Gastroesophageal sphincter (tissue), 4 donors: Measurements from ENCODE around the gene STEAP4. TPM values are rescaled to one million over a fixed set of nuclear protein-coding genes. Genes with fewer than 3 reads are reported as not detected.

Source experiments
- ATAC-seq: fragments of 150-250 bp; one replicate; pipeline ENCODE4 v1.9.1; 2016; ENCODE audit warnings: mild to moderate bottlenecking, moderate library complexity
- H3K27ac ChIP-seq, 4 donors: fragments of 200-600 bp; sonication (generic) in 3 of 4; 1 replicate in 3 of 4; 2 replicates in 1 of 4; pipeline ENCODE4 v1.5.1; 2016 to 2019
- H3K27me3 ChIP-seq: fragments of 200-600 bp; sonication (generic); one replicate; pipeline ENCODE4 v1.5.1; 2019
- H3K36me3 ChIP-seq, 2 donors: fragments of 200-600 bp; sonication (generic); one replicate each; pipeline ENCODE4 v1.5.1; 2019; ENCODE audit warnings: control low read depth in 1 of 2
- H3K4me1 ChIP-seq, 3 donors: fragments of 200-600 bp; sonication (generic); 1 replicate in 2 of 3; 2 replicates in 1 of 3; pipeline ENCODE4 v1.5.1; 2016 to 2019; ENCODE audit warnings: control low read depth in 2 of 3
- H3K4me3 ChIP-seq, 2 donors: fragments of 200-600 bp; sonication (generic); one replicate each; pipeline ENCODE4 v1.5.1; 2019; ENCODE audit warnings: mild to moderate bottlenecking in 1 of 2, moderate library complexity in 1 of 2
- H3K9me3 ChIP-seq, 3 donors: fragments of 200-600 bp; sonication (generic); one replicate each; pipeline ENCODE4 v1.5.1; 2017 to 2019; ENCODE audit warnings: control low read depth in 2 of 3
- EP300 ChIP-seq: sonication (generic); formaldehyde crosslinking; IDR thresholded peaks from one replicate; pipeline ENCODE4 v1.6.1; 2017; ENCODE audit warnings: antibody characterized with exemption, mild to moderate bottlenecking
- POLR2A ChIP-seq, 2 donors: fragments of 450-650 bp; IDR thresholded peaks; one replicate each; pipeline ENCODE4 v1.6.1; 2017; ENCODE audit warnings: antibody characterized with exemption in 2 of 2, mild to moderate bottlenecking in 2 of 2, moderate library complexity in 1 of 2
- POLR2AphosphoS5 ChIP-seq: sonication (generic); formaldehyde crosslinking; IDR thresholded peaks from one replicate; pipeline ENCODE4 v1.6.1; 2017; ENCODE audit warnings: antibody characterized with exemption
- WGBS, 2 donors: methylation state at CpG; one replicate each; pipeline ENCODE4 v1.1.5; 2018; ENCODE audit warnings: low coverage in 1 of 2; 5-methylcytosine and 5-hydroxymethylcytosine counted together
- total RNA-seq, 4 donors: library from RNA; depleted of rRNA; stranded (reverse); fragments of >200 nt; gene quantifications; one replicate each; pipeline ENCODE4 v1.1.0, GENCODE V29; 2016
- TF ChIP-seq, protein P1 (sequence below), 4 experiments: fragments of 200-600 bp in 2 of 4; fragments of 450-650 bp in 2 of 4; sonication (generic) in 1 of 4; IDR thresholded peaks; one replicate each; pipeline ENCODE4 v1.5.1; 2017 to 2019; ENCODE audit warnings: antibody characterized with exemption in 4 of 4, mild to moderate bottlenecking in 2 of 4, moderate library complexity in 2 of 4

The STEAP4 gene
- 10 to 100 TPM; 21.5 to 68.2 (median 38.5) TPM for total RNA-seq

GRCh38 chr7:88306590-88307048, at the start of gene STEAP4:
STEAP4 (minus strand) TSS chr7:88306894; CDS start chr7:88284269, 22,625 bp downstream.
- 6 to 9% methylated on average over 6 to 8 of the region's 30 CpGs for WGBS, 2 donors

GRCh38 chr7:88355011-88355410, 48.3 kb upstream of the STEAP4 start:
- Histone ChIP-seq H3K4me3 (no peak overlapping the region), H3K4me1 (no peaks in the 10 kb centered on the region), H3K36me3 (no peaks in the 10 kb centered on the region), H3K9me3 (no peaks in the 10 kb centered on the region), H3K27me3 (no peaks in the 10 kb centered on the region), H3K27ac (no peak overlapping the region)
- WGBS, 2 donors: 80 to 85% methylated on average over 3 of the region's 3 CpGs
- ATAC-seq: no peak
- TF ChIP-seq POLR2AphosphoS5 (no peak), EP300 (no peak), POLR2A (IDR thresholded peaks at IDR 0.05) (no peak)
- TF ChIP-seq, protein P1, sequence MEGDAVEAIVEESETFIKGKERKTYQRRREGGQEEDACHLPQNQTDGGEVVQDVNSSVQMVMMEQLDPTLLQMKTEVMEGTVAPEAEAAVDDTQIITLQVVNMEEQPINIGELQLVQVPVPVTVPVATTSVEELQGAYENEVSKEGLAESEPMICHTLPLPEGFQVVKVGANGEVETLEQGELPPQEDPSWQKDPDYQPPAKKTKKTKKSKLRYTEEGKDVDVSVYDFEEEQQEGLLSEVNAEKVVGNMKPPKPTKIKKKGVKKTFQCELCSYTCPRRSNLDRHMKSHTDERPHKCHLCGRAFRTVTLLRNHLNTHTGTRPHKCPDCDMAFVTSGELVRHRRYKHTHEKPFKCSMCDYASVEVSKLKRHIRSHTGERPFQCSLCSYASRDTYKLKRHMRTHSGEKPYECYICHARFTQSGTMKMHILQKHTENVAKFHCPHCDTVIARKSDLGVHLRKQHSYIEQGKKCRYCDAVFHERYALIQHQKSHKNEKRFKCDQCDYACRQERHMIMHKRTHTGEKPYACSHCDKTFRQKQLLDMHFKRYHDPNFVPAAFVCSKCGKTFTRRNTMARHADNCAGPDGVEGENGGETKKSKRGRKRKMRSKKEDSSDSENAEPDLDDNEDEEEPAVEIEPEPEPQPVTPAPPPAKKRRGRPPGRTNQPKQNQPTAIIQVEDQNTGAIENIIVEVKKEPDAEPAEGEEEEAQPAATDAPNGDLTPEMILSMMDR (IDR thresholded peaks at IDR 0.05): no peak

More at GRCh38 chr7:88306590-88307048, at the start of gene STEAP4:
- no peaks in the 10 kb centered on the region for H3K9me3 ChIP-seq
- peak; percentile 81 for ATAC-seq
- TF ChIP-seq EP300 (no peak), POLR2AphosphoS5 (peak; percentile 41), POLR2A (IDR thresholded peaks at IDR 0.05) (peak; percentile 19 to 20)
- H3K4me1 ChIP-seq: peaks cover 0 to 27% (median 8%) of the 10 kb centered on the region in 3 donors
- H3K27me3 ChIP-seq: peaks cover 17% of the 10 kb centered on the region
- H3K27ac ChIP-seq: peak within 1 kb of the TSS in 2 of 4 donors; percentile 38 to 47
- no peaks in the 10 kb centered on the region for H3K36me3 ChIP-seq
- peak within 1 kb of the TSS in 1 of 2 donors; percentile 45 for H3K4me3 ChIP-seq

DNA sequence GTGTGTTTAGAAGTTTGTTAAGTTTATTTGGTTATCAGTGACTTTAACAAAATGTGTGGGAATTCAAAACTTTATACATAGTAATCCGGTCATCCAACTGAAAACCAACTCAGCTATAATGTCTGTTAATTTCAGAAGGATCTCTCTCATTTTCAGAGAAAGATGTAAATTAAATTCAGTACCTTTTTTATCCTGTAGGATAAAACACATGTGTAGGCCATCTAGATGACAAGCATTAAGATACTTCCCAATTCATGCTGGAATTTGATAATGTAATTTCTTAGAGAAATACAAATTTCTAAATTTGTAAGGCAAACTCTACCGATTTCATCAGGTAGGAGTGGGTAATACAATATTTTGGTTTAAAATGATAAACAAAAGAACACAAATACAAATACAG, 43.4 kb upstream of the STEAP4 start:
- no peak for ATAC-seq
- 93 to 100% methylated on average over 2 of the region's 2 CpGs for WGBS, 2 donors
- no peaks in the 10 kb centered on the region for H3K36me3 ChIP-seq
- no peaks in the 10 kb centered on the region for H3K4me1 ChIP-seq
- peaks cover 5% of the 10 kb centered on the region for H3K27me3 ChIP-seq
- no peaks in the 10 kb centered on the region for H3K9me3 ChIP-seq
- H3K27ac ChIP-seq: no peak overlapping the region
- no peak overlapping the region for H3K4me3 ChIP-seq
- TF ChIP-seq POLR2A (IDR thresholded peaks at IDR 0.05): no peak
- TF ChIP-seq EP300: no peak
- TF ChIP-seq POLR2AphosphoS5: no peak
- TF ChIP-seq, protein P1 (IDR thresholded peaks at IDR 0.05): no peak

DNA sequence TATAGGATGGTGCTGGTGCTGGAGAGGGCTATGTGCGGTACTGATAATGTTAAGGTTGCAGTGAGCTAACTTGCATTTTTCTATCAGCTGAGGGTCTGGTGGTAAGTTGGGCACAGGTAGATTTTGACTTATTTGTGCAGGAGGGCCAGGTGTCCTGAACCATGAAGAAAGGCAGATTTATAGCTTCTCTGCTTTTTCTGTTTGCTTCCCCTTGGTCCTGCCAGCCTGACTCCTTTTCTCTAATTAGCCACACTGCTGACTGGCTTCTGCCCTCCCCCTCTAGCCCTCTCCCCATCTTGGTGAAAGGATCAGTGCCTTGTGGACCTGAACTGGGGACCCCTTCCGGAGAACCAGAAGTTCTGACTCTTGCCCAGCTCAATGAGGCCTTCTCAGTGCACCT, 40.8 kb upstream of the STEAP4 start:
- TF ChIP-seq POLR2A (IDR thresholded peaks at IDR 0.05) (no peak), POLR2AphosphoS5 (no peak), EP300 (no peak)
- TF ChIP-seq, protein P1 (IDR thresholded peaks at IDR 0.05): no peak

GRCh38 chr7:88347090-88347489, 40.4 kb upstream of the STEAP4 start:
- no peak for ATAC-seq
- Histone ChIP-seq H3K9me3 (no peaks in the 10 kb centered on the region), H3K4me3 (no peak overlapping the region), H3K4me1 (no peaks in the 10 kb centered on the region), H3K27me3 (peaks cover 5% of the 10 kb centered on the region), H3K36me3 (no peaks in the 10 kb centered on the region), H3K27ac (no peak overlapping the region)
- no peak for TF ChIP-seq POLR2AphosphoS5
- TF ChIP-seq, protein P1 (IDR thresholded peaks at IDR 0.05): no peak
- TF ChIP-seq POLR2A (IDR thresholded peaks at IDR 0.05): no peak
- TF ChIP-seq EP300: no peak
- WGBS, 2 donors: 61 to 84% methylated on average over 3 to 7 of the region's 7 CpGs

More for the DNA sequence above, 40.8 kb upstream of the STEAP4 start:
- no peak for ATAC-seq
- Histone ChIP-seq H3K9me3 (no peaks in the 10 kb centered on the region), H3K4me3 (no peak overlapping the region), H3K27ac (no peak overlapping the region), H3K4me1 (no peaks in the 10 kb centered on the region), H3K27me3 (peaks cover 5% of the 10 kb centered on the region), H3K36me3 (no peaks in the 10 kb centered on the region)
- 100% methylated on average over 2 of the region's 2 CpGs for WGBS, 2 donors
